Panc1 (cell line): Measurements from ENCODE around the gene AGBL4.

Experiments
- CTCF ChIP-seq: fragments of 450-650 bp; IDR thresholded peaks from 2 replicates; pipeline ENCODE4 v1.5.1; 2017; ENCODE audit warnings: mild to moderate bottlenecking
- POLR2AphosphoS5 ChIP-seq: IDR thresholded peaks from 2 replicates; pipeline ENCODE4 v1.6.1; 2012; ENCODE audit warnings: mild to moderate bottlenecking, low read depth, low read length, moderate library complexity
- SIN3A ChIP-seq: IDR thresholded peaks from 2 replicates; pipeline ENCODE4 v1.6.1; 2012; ENCODE audit warnings: low read depth, mild to moderate bottlenecking, low read length, moderate library complexity, borderline replicate concordance; ENCODE audit not compliant: insufficient read depth
- TCF7L2 ChIP-seq: IDR thresholded peaks from 2 replicates; pipeline ENCODE4 v1.6.1; 2011; ENCODE audit warnings: mild to moderate bottlenecking, low read depth, low read length, inconsistent platforms

GRCh38 chr1:48753293-48753692 lies 1270.5 kb downstream of the AGBL4 start:
- TF ChIP-seq CTCF, result no peak
- TF ChIP-seq POLR2AphosphoS5, result no peak
- no peak for TF ChIP-seq SIN3A
- TF ChIP-seq TCF7L2, result no peak
